HepG2 (cell line): ENCODE data around the gene SRI. TPM values are rescaled to one million over a fixed set of nuclear protein-coding genes. Genes with fewer than 3 reads are reported as not detected.

Experiments used
- ATAC-seq: fragments of 200-7000 bp; cut with Tn5 transposase; 3 replicates; pipeline ENCODE4 v1.9.1; 2020; ENCODE audit warnings: mild to moderate bottlenecking, moderate library complexity
- BruUV-seq: library from RNA; stranded (reverse); fragments of 400-500 nt; replicated peaks from 2 replicates; lab custom pipeline; 2021; lab: Mats Ljungman, UMichigan
- CTCF ChIA-PET: fragments of 300-600 bp; formaldehyde crosslinking; extraction: SDS; loops from one replicate; lab custom pipeline; 2021; ENCODE audit warnings: low total read pairs, inconsistent platforms, low intra/inter-chr PET ratio; lab: Yijun Ruan, JAX
- POLR2A ChIA-PET: fragments of 350-600 bp; sonication (Branson Sonifier 250); formaldehyde crosslinking; loops from one replicate; lab custom pipeline; 2020; ENCODE audit warnings: antibody characterized with exemption, inconsistent platforms; lab: Yijun Ruan, JAX
- DNase-seq: peaks from one replicate; pipeline ENCODE4 v3.0.0-alpha.2; 2015; ENCODE audit warnings: low spot score
- FAIRE-seq: peaks from 3 replicates; lab custom pipeline; 2011; peaks lifted over from hg19 to GRCh38; lab: Jason Lieb, UNC
- H2AFZ ChIP-seq: one replicate; pipeline ENCODE4 v1.6.1; 2011; ENCODE audit warnings: low read length, inconsistent platforms
- H3K27ac ChIP-seq: fragments of 300-600 bp; 3 replicates; pipeline ENCODE4 v1.8.0; 2011; ENCODE audit warnings: mixed run types, mild to moderate bottlenecking, mixed read lengths, low read length, inconsistent platforms; ENCODE audit not compliant: insufficient read depth; ENCODE audit errors: extremely low read length
- H3K27me3 ChIP-seq, 2 experiments: fragments of 200-600 bp in 1 of 2; 2 replicates in 1 of 2; 3 replicates in 1 of 2; pipeline versions ENCODE4 v1.6.0 to v1.8.0; 2011; ENCODE audit warnings: low read length in 2 of 2, mild to moderate bottlenecking in 2 of 2, moderate library complexity in 2 of 2, inconsistent platforms in 1 of 2; ENCODE audit not compliant: insufficient read depth in 2 of 2, control insufficient read depth in 1 of 2
- H3K36me3 ChIP-seq, 2 experiments: fragments of 200-600 bp in 1 of 2; replicated peaks in 1 of 2; 2 replicates in 1 of 2; 3 replicates in 1 of 2; pipeline versions ENCODE4 v1.5.1 to v1.8.0; 2011; ENCODE audit warnings: low read length in 2 of 2, inconsistent platforms in 1 of 2; ENCODE audit not compliant: insufficient read depth in 2 of 2, control insufficient read depth in 1 of 2
- H3K4me1 ChIP-seq: 2 replicates; pipeline ENCODE4 v1.5.1; 2012; ENCODE audit warnings: low read length, inconsistent platforms; ENCODE audit not compliant: insufficient read depth
- H3K4me2 ChIP-seq: 2 replicates; pipeline ENCODE4 v1.6.0; 2011; ENCODE audit warnings: low read depth, low read length, inconsistent platforms
- H3K4me3 ChIP-seq, 3 experiments: fragments of 200-600 bp in 1 of 3; sonication (generic), shearing (Covaris generic) in 1 of 3; replicated peaks in 1 of 3; 2 replicates each; pipeline ENCODE4 v1.5.1; 2011 to 2016; ENCODE audit warnings: low read length in 3 of 3, inconsistent platforms in 2 of 3, low read depth in 2 of 3, mild to moderate bottlenecking in 2 of 3, control low read depth in 1 of 3, mixed read lengths in 1 of 3; ENCODE audit not compliant: insufficient read depth in 1 of 3
- H3K79me2 ChIP-seq: one replicate; pipeline ENCODE4 v1.6.1; 2011; ENCODE audit warnings: low read length, inconsistent platforms; ENCODE audit not compliant: insufficient read depth
- H3K9ac ChIP-seq: 2 replicates; pipeline ENCODE4 v1.6.0; 2011; ENCODE audit warnings: mild to moderate bottlenecking, low read depth, low read length, inconsistent platforms; ENCODE audit not compliant: insufficient read depth
- H3K9me3 ChIP-seq: 2 replicates; pipeline ENCODE4 v1.5.1; 2012; ENCODE audit warnings: mild to moderate bottlenecking, low read length
- H4K20me1 ChIP-seq: 2 replicates; pipeline ENCODE4 v1.6.0; 2011; ENCODE audit warnings: inconsistent platforms, mild to moderate bottlenecking, low read length, moderate library complexity; ENCODE audit not compliant: insufficient read depth
- DPF2 ChIP-seq: sonication (generic); formaldehyde crosslinking; IDR thresholded peaks from 2 replicates; pipeline ENCODE4 v1.4.0; 2020; ENCODE audit warnings: mild to moderate bottlenecking, low read depth, missing genetic modification reagents, borderline replicate concordance
- E2F5 ChIP-seq: sonication (generic); formaldehyde crosslinking; conservative IDR thresholded peaks from 2 replicates; pipeline ENCODE4 v1.4.0; 2020; ENCODE audit warnings: missing genetic modification reagents
- EED ChIP-seq: sonication (generic); formaldehyde crosslinking; IDR thresholded peaks from 2 replicates; pipeline ENCODE4 v1.5.0; 2020; ENCODE audit warnings: mild to moderate bottlenecking, missing genetic modification reagents
- FIP1L1 ChIP-seq: fragments of 200-400 bp; formaldehyde crosslinking; IDR thresholded peaks from 2 replicates; pipeline ENCODE4 v1.6.1; 2018; ENCODE audit warnings: low read depth, mild to moderate bottlenecking, low read length, moderate library complexity, borderline replicate concordance; ENCODE audit not compliant: insufficient read depth
- FOSL2 ChIP-seq: sonication (generic); formaldehyde crosslinking; IDR thresholded peaks from 2 replicates; pipeline ENCODE4 v1.4.0; 2020; ENCODE audit warnings: missing genetic modification reagents
- FOXA1 ChIP-seq, 2 experiments: fragments of 450-650 bp in 1 of 2; sonication (generic) in 1 of 2; formaldehyde crosslinking in 1 of 2; IDR thresholded peaks; 2 replicates each; pipeline versions ENCODE4 v1.4.0 to v1.6.1; 2016 to 2020; ENCODE audit warnings: missing genetic modification reagents in 1 of 2
- FOXA3 ChIP-seq: IDR thresholded peaks from 2 replicates; pipeline ENCODE4 v1.6.1; 2016; ENCODE audit warnings: missing genetic modification reagents, missing compliant biosample characterization
- HMGA1 ChIP-seq: sonication (generic); formaldehyde crosslinking; conservative IDR thresholded peaks from 2 replicates; pipeline ENCODE4 v1.4.0; 2020; ENCODE audit warnings: missing genetic modification reagents
- IRF2 ChIP-seq: IDR thresholded peaks from 2 replicates; pipeline ENCODE4 v1.6.1; 2018; ENCODE audit warnings: missing genetic modification reagents, missing compliant biosample characterization
- MEIS1 ChIP-seq: sonication (generic); formaldehyde crosslinking; IDR thresholded peaks from 2 replicates; pipeline ENCODE4 v1.9.0; 2021; ENCODE audit warnings: mild to moderate bottlenecking, missing genetic modification reagents, moderate library complexity, borderline replicate concordance
- NAIF1 ChIP-seq: sonication (generic); formaldehyde crosslinking; IDR thresholded peaks from 2 replicates; pipeline ENCODE4 v1.5.0; 2020; ENCODE audit warnings: mild to moderate bottlenecking, missing genetic modification reagents, borderline replicate concordance
- SKIL ChIP-seq: sonication (generic); formaldehyde crosslinking; IDR thresholded peaks from 2 replicates; pipeline ENCODE4 v1.8.0; 2022; ENCODE audit warnings: missing genetic modification reagents, mild to moderate bottlenecking, moderate library complexity, borderline replicate concordance
- TARDBP ChIP-seq: sonication (generic); formaldehyde crosslinking; IDR thresholded peaks from 2 replicates; pipeline ENCODE4 v1.8.0; 2022; ENCODE audit warnings: mild to moderate bottlenecking, missing genetic modification reagents
- TCF12 ChIP-seq, 2 experiments: fragments of 450-650 bp in 1 of 2; sonication (generic) in 1 of 2; formaldehyde crosslinking in 1 of 2; IDR thresholded peaks; 2 replicates each; pipeline versions ENCODE4 v1.6.1 to v1.8.0; 2017 to 2022; ENCODE audit warnings: antibody characterized with exemption in 1 of 2, mild to moderate bottlenecking in 1 of 2, missing genetic modification reagents in 1 of 2, moderate library complexity in 1 of 2
- ZNF17 ChIP-seq: sonication (generic); formaldehyde crosslinking; IDR thresholded peaks from 2 replicates; pipeline ENCODE4 v1.5.0; 2020; ENCODE audit warnings: mild to moderate bottlenecking, missing genetic modification reagents
- ZNF253 ChIP-seq: sonication (generic); formaldehyde crosslinking; IDR thresholded peaks from 2 replicates; pipeline ENCODE4 v1.8.0; 2022; ENCODE audit warnings: mild to moderate bottlenecking, missing genetic modification reagents, borderline replicate concordance
- ZNF331 ChIP-seq: sonication (generic); formaldehyde crosslinking; IDR thresholded peaks from 2 replicates; pipeline ENCODE4 v1.4.0; 2020; ENCODE audit warnings: missing genetic modification reagents
- ZNF484 ChIP-seq: sonication (generic); formaldehyde crosslinking; IDR thresholded peaks from 2 replicates; pipeline ENCODE4 v1.5.1; 2020; ENCODE audit warnings: mild to moderate bottlenecking, low read depth, missing genetic modification reagents, borderline replicate concordance
- ZNF772 ChIP-seq: sonication (generic); formaldehyde crosslinking; IDR thresholded peaks from 2 replicates; pipeline ENCODE4 v1.5.0; 2020; ENCODE audit warnings: mild to moderate bottlenecking, missing genetic modification reagents
- ZSCAN29 ChIP-seq: sonication (generic); formaldehyde crosslinking; conservative IDR thresholded peaks from 2 replicates; pipeline ENCODE4 v1.4.0; 2020; ENCODE audit warnings: mild to moderate bottlenecking, missing genetic modification reagents
- WGBS: methylation state at CpG from one replicate; pipeline ENCODE4 v1.1.6; 2017; ENCODE audit warnings: low lambda C conversion rate; 5-methylcytosine and 5-hydroxymethylcytosine counted together
- in situ Hi-C: cut with HindIII; loops from 2 replicates; pipeline ENCODE4 v1.10.0; 2017; ENCODE audit warnings: low pct_unique_long_range_greater_than_20kb; ENCODE audit not compliant: extremely low pct_ligation_motif_present
- intact Hi-C: fragments of 100-400 bp; cut with micrococcal nuclease; formaldehyde crosslinking; loops from one replicate; pipeline ENCODE4 v1.10.0; 2022; ENCODE audit not compliant: unreplicated experiment
- polyA plus RNA-seq, 8 experiments: library from polyadenylated mRNA; depleted of rRNA in 3 of 8; stranded (reverse) in 7 of 8; unstranded in 1 of 8; fragments of >200 nt; fragmentation: Illumina TruSeq in 4 of 8; extraction: Trizol in 4 of 8; gene quantifications; 2 replicates each; pipeline versions ENCODE4 v1.2.1 to v1.2.3, GENCODE V29; 2011 to 2016; ENCODE audit warnings: low read depth in 4 of 8, missing spikeins in 1 of 8, mixed read lengths in 1 of 8; ENCODE audit not compliant: insufficient read depth in 1 of 8
- total RNA-seq, 5 experiments: library from RNA; depleted of rRNA; stranded (reverse); fragments of >200 nt; fragmentation: Illumina TruSeq; extraction: Trizol; gene quantifications; 2 replicates each; pipeline ENCODE4 v1.2.3, GENCODE V29; 2016; ENCODE audit warnings: low read depth in 1 of 5
- TF ChIP-seq, protein P1 (sequence below): sonication (generic); formaldehyde crosslinking; conservative IDR thresholded peaks from 2 replicates; pipeline ENCODE4 v1.8.0; 2022; ENCODE audit warnings: low read depth, missing genetic modification reagents

SRI gene
- total and polyA plus RNA-seq, 2 of the 13 experiments (the other 11 are each of a cell fraction or from before 2014, with no cell fraction given) = 0.33 TPM; not detected in 1

- CTCF ChIA-PET = no interaction called here
- peaks cover 0 to 43% of the 10 kb centered on the region in 2 experiments; a peak in 3 of 5 replicates for H3K27me3 ChIP-seq
- H3K9me3 ChIP-seq = no peaks in the 10 kb centered on the region
- ATAC-seq (no peak; the same call in 2 of the 3 replicates), FAIRE-seq (no peak), DNase-seq (peak; percentile 31)
- in situ Hi-C loops = loop anchor here (25.0 kb wide), 1 partner anchor 611 kb away; no protein-coding TSS in a partner anchor
- peaks cover 21% of the 10 kb centered on the region for H3K4me1 ChIP-seq
- intact Hi-C loops = no loop called here
- BruUV-seq = no TSS peak
- no peaks in the 10 kb centered on the region for H4K20me1 ChIP-seq
- no peak overlapping the region for H2AFZ ChIP-seq
- WGBS = 0% methylated on average over 4 of the region's 4 CpGs
- H3K27ac ChIP-seq = no peak overlapping the region
- no peak overlapping the region for H3K4me3 ChIP-seq
- H3K4me2 ChIP-seq = no peak overlapping the region
- H3K36me3 ChIP-seq = no peaks in the 10 kb centered on the region
- POLR2A ChIA-PET = interaction anchor here (0.9 to 1.4 kb wide), 2 partner anchors 8 to 99 kb away, joined by 3 to 4 read pairs; no protein-coding TSS in a partner anchor
- no peaks in the 10 kb centered on the region for H3K79me2 ChIP-seq
- H3K9ac ChIP-seq = no peak overlapping the region
- TF ChIP-seq IRF2 = no peak
- peak; percentile 14; the same call in 1 of the 2 replicates for TF ChIP-seq FOXA3 (CRISPR knock-in tag)
- TF ChIP-seq, protein P1, sequence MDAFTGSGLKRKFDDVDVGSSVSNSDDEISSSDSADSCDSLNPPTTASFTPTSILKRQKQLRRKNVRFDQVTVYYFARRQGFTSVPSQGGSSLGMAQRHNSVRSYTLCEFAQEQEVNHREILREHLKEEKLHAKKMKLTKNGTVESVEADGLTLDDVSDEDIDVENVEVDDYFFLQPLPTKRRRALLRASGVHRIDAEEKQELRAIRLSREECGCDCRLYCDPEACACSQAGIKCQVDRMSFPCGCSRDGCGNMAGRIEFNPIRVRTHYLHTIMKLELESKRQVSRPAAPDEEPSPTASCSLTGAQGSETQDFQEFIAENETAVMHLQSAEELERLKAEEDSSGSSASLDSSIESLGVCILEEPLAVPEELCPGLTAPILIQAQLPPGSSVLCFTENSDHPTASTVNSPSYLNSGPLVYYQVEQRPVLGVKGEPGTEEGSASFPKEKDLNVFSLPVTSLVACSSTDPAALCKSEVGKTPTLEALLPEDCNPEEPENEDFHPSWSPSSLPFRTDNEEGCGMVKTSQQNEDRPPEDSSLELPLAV (CRISPR knock-in tag) = no peak
- TF ChIP-seq ZNF772 (CRISPR knock-in tag) = no peak
- no peak for TF ChIP-seq FIP1L1
- TF ChIP-seq EED (CRISPR knock-in tag) = no peak
- TF ChIP-seq E2F5 = no peak
- TF ChIP-seq FOXA1 (IDR thresholded peaks at IDR 0.05) = no peak
- TF ChIP-seq FOXA1 (CRISPR knock-in tag; IDR thresholded peaks at IDR 0.05) = peak; percentile 40; the same call in 1 of the 2 replicates
- 0 out of 2 replicates have a peak, but pooled peaks have one; percentile 14 for TF ChIP-seq FOSL2 (CRISPR knock-in tag)
- TF ChIP-seq ZNF17 (CRISPR knock-in tag) = no peak
- TF ChIP-seq TCF12 (IDR thresholded peaks at IDR 0.05) = no peak
- no peak for TF ChIP-seq TCF12 (CRISPR knock-in tag; IDR thresholded peaks at IDR 0.05)
- TF ChIP-seq ZNF331 = no peak
- no peak for TF ChIP-seq HMGA1 (CRISPR knock-in tag)
- no peak for TF ChIP-seq TARDBP (CRISPR knock-in tag)
- no peak for TF ChIP-seq SKIL
- no peak for TF ChIP-seq ZSCAN29 (CRISPR knock-in tag)
- TF ChIP-seq NAIF1 (CRISPR knock-in tag) = no peak
- no peak for TF ChIP-seq ZNF484
- TF ChIP-seq DPF2 (CRISPR knock-in tag) = no peak
- TF ChIP-seq ZNF253 = no peak
- no peak for TF ChIP-seq MEIS1 (CRISPR knock-in tag)
Measured at GRCh38 chr7:88226201-88226600, 6.4 kb upstream of the SRI start.
